Stimulated activated CD4-positive, alpha-beta T cell treated with anti-CD3 and anti-CD28 coated beads, Interleukin-4, amount 100 ng/mL, for 1 hour (primary cell): ENCODE data around the gene WFDC6.
"Not testable (repeated sequence)": the region's sequence is repeated elsewhere in the genome, so short reads cannot be mapped to it uniquely, and the experiment has no call there.

Experiments used
- DNase-seq: peaks from one replicate; pipeline ENCODE4 v3.0.0-alpha.2; 2020

WFDC6 gene

DNA sequence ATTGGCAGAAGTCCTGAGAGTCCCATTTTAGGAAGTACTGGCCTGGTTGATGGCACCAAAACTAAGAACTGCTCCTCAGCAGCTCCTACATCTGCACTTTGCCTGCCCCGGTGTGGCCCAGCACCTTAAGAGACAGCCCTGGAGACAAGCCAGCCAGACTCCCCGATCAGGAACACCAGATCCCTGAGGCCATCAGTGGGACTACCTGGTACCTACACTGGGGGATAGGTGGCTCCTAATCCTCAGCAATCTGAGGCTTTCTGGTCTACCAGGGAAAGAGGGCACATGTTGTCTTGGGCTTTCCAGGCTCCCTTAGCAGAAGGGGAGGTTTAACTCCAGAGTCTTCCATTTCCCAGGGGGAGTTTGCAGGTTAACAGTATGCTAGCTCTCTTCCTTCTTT lies at the start of gene WFDC6:
TSS of gene WFDC6 (minus strand) at position 101 of the 400 bp plus-strand sequence. CDS start at position 26, 75 bp downstream.
- no peak for DNase-seq

DNA sequence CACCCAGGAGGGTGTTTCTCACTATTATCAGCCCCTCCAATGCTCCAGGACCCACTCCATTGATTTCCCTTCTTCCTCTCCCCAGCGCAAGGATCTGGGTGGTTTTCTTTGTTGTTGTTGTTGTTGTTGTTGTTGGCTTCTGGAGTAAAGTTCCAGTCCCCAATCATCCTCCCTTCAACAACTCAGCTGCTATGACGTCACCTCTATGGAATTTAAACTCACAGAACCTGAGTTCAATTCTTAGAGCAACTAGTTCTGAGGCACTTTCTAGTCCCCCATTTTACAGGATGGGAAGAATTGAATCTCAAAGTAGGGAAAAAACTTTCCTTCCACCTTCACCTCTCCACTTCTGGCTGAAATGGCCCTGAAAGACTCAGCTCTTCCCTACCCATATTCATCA lies 49.5 kb upstream of the WFDC6 start:
- DNase-seq = no peak

DNA sequence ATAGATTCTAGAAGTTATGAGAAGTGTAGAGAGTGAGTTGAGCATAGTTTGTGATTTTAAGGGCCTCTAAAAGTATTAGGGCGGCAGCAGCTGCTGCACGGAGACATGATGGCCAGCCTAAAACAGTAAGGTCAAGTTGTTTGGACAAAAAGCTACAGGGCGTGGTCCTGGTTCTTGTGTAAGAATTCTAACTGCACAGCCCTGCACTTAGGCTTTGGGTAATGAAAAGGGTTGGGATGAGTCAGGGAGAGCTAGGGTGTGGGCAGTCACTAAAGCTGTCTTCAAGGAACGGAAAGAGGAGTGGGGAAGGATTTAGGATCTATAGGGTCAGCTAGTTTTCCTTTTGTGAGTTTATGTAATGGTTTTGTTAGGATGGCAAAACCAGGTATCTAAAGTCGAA lies 46.7 kb upstream of the WFDC6 start:
- not testable (repeated sequence) for DNase-seq

DNA sequence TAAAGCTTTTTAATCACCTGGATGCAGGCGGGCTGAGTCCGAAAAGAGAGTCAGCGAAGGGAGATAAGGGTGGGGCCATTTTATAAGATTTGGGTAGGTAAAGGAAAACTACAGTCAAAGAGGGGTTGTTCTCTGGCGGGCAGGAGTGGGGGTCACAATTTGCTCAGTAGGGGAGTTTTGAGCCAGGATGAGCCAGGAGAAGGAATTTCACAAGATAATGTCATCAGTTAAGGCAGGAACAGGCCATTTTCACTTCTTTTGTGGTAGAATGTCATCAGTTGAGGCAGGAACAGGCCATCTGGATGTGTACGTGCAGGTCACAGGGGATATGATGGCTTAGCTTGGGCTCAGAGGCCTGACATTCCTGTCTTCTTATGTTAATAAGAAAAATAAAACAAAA lies 45.0 kb upstream of the WFDC6 start:
- not testable (repeated sequence) for DNase-seq

DNA sequence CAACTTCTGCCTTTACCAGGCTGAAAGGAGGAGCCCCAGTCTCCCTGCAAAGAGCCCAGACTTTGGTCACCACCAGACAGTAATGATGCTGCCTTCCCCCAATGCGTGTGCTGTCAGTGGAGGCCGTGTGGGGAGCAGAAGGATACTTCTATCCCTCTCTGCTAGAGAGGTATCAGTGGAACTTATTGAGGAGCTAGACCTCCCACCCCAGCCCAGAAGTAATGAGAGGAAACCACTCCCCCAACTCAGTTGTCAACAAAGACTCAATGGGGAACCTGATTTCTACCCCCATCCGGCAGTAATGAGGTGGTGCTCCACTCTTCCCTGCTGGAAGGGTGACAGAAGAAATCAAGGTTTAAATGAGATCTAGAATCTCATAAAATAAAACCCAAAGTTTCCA lies 44.2 kb upstream of the WFDC6 start:
- DNase-seq = no peak

DNA sequence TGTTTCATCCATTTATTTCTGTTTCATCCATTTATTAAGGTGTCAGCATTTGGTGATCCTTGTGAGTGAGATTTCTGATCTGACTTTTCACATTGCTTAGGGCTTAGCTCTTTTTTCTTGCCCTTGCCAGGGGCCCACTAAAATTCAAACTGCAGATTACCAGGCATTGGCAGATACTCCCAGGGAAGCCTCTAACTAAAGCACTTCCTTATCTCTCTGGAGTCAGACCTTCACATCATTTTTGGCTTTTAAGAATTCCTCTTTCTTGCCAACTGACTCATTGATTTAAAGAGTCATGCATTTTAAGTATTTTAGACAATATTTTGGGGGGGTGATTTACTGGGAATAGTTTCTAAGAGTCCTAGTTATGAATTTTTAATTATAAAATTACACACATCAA lies 42.4 kb upstream of the WFDC6 start:
- no peak for DNase-seq

DNA sequence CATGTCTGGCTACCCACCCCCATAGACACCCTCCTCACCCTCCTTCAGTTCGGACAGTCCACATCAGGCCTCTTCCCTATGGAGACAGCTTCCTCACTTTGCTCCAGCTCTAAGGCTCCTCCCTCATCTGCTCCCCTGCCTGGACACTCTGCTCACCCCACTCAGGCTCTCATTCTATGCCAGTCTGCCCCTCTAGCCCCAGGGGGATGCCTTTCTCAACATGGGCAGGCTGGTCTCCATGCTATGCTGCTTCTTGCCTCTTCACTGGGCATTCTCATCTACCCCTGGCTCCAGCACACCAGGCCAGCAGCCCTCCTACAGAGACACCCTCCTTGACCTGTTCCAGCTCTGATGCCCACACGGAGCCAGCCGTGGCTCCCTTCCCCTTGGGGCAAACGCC lies 39.9 kb upstream of the WFDC6 start, which contains the start of gene WFDC8:
TSS of gene WFDC8 (minus strand) at position 101 of the 400 bp plus-strand sequence. CDS start at position 64, 37 bp downstream.
- DNase-seq = no peak

DNA sequence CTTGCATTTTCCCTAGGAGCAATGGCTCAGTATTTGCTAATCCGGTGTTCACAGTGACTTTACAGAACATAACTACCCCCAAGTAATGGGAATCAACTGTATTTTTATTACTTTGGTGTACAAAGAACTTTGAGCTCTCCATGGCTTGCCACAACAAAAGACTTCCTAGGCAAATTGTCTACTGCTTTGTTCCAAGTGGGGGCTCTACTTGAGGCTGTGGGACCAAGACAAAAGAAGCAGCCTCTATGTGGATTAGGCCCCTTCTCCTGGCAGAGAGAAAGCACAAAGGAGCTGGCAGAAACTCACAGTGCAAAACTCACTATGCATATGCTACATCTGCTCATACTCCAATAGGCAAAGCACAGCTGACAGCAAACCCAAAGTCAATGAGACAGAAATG lies 38.9 kb upstream of the WFDC6 start:
- DNase-seq = no peak

DNA sequence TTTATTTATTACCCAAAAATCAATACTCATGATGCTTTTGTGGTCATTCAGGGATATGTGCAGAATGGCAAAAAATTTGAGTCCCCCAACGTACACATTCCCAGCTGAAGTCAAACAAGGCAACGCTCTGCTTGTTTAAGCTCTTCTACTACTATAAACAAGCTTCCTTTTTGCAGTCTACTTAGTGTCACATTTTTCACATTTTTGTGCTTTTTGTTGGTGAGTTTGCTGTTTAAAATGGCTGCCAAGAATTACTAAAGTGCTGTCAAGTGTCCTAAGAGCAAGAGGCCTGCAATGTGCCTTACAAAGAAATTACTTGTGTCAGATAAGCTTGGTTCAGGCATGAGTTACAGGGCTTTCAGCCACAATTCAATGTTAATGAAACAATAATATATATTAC lies 37.7 kb upstream of the WFDC6 start:
- no peak for DNase-seq

DNA sequence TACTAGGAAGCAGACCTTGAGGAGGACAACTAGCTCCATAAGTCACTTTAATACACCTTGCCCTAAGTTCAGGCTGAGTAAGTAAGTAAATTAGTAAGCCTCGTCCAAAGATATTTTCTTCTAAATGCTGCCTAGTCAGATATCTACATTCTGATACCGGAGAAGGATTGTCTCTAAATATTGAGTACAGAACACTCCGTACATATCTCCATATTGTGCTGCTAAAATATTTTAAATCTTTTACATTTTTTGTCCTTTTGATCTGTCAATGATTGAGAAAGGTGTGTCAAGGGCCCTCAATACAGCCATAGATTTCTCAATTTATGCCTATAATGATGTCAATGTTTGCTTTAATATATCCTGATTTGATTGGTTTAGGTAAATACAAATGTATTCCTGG lies 36.6 kb upstream of the WFDC6 start:
- no peak for DNase-seq

DNA sequence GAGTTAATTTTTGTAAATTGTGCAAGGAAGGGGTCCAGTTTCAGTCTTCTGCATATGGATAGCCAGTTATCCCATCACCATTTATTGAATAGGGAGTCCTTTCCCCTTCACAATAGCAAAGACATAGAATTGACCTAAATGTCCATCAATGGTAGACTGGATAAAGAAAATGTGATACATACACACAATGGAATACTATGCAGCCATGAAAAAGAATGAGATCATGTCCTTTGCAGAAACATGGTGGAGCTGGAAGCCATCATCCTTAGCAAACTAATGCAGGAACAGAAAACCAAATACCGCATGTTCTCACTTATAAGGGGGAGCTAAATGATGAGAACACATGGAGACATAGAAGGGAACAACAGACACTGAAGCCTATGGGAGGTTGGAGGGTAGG lies 30.4 kb upstream of the WFDC6 start:
- not testable (repeated sequence) for DNase-seq

DNA sequence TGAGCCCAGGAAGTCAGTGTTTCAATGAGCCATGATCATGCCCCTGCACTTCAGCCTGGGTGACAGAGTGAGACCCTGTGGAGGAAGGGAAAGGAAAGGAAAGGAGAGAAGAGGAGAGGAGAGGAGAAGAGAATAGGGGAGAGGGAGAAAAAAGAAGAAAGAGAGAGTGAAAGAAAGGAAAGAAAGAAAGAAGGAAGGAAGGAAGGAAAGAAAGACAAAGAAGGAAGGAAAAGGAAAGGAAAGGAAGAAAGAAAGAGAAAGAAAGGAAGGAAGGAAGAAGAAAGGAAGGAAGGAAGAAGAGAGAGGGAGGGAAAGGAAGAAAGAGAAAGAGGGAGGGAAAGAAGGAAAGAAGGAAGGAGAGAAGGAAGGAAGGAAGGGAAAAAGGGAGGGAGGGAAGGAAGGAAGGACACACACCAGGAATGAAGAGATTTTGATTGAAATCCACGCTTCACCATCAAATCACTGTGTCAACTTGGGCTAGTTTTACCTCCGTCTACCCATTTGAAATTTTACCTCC lies 25.5 kb upstream of the WFDC6 start:
- DNase-seq = no peak

DNA sequence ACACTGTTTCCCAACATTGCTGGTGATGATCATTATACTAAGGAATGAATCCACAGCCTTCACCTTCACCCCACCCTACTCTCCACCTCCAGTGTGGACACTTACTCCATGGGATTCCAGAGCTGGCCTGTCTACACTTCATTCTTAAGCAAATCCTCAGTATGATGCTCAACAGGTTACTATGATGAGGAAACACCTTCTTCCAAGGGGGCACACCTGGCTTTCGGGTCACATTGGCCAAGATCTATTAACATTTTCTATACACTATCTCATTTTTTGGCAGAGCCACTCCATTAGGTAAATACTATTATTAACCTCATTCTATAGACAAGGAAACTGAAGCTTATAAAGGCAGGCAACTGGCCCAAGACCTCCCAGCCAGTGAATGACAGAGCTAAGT lies 15.9 kb upstream of the WFDC6 start:
- DNase-seq = no peak

DNA sequence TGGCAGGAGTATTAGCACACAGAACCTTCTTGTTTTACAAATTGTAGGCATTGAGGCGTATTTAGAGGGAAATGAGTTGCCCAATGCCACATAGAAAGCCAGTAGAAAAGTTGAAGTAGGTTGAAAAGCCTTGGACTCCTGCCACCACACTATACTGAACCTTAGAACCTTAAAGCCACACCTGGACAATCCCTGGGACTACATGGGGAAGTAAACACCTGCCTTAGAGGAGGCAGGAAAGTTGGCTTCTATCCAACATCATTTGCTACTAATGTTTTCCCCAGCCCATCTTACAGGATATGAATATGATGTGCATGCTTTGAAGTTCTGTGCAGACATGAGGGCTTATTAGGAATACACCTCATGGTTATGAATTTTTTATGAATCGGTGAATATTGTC lies 13.2 kb upstream of the WFDC6 start:
- no peak for DNase-seq

DNA sequence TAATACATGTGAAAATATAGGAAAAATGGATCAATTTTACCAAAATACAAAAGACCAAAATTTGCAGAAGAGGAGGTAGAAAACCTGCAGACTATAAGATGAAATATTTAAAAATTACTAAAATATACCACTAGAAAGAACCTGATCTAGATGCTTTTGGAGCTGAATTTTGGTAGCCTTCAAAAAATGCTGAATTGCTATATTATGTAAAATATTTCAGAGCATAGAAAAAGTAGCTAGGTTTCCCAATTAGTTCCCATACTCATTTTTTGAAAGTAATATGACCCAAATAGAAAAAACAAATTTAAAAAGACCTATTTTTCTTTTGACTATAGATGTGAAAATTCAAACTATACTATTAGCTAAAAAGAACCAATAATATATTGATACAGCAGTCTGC lies 11.5 kb upstream of the WFDC6 start:
- no peak for DNase-seq

DNA sequence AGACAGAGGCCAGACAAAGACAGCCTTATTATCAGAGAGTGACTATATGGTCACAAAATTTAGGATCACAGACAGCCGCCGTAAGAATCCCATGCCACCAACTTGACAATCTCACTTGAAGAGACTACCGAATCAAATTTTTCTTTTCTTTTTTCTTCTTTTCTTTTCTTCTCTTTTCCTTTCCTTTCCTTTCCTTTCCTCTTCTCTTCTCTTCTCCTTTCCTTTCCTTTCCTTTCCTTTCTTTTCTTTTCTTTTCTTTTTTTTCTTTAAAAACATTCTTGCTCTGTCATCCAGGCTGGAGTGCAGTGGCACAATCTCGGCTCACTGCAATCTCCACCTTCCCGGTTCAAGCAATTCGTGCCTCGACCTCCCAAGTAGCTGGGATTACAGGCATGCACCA lies 9.1 kb upstream of the WFDC6 start:
- no peak for DNase-seq

DNA sequence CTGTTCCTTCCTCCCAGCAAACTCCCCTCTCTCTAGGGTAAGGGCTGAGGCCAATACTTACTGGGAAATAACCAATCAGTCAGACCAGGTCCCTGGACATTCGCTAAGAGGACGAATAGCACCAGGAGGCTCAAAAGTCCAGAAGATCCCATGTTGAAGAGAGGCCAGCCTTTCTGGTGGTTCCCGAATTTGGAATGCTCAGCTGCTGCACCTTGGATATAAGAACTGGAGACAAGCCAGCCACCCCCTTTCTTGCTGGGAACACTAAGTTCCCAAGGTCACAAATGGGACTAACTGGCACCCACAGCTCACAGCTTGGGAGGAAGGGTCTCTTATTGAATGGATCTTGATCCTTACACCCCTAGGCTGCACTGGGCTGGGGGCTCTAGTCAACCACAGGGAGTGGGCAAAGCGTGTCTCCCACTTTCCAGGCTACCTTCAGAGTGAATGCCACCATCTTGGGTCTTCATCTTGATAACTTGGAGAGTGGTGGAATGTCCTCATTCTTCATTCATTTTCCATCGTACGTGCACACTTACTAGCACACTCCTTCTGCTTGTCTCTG lies 8.0 kb upstream of the WFDC6 start, which contains the start of gene EPPIN:
TSS of gene EPPIN (minus strand) at position 196 of the 565 bp plus-strand sequence. CDS start at position 152, 44 bp downstream.
- no peak for DNase-seq

DNA sequence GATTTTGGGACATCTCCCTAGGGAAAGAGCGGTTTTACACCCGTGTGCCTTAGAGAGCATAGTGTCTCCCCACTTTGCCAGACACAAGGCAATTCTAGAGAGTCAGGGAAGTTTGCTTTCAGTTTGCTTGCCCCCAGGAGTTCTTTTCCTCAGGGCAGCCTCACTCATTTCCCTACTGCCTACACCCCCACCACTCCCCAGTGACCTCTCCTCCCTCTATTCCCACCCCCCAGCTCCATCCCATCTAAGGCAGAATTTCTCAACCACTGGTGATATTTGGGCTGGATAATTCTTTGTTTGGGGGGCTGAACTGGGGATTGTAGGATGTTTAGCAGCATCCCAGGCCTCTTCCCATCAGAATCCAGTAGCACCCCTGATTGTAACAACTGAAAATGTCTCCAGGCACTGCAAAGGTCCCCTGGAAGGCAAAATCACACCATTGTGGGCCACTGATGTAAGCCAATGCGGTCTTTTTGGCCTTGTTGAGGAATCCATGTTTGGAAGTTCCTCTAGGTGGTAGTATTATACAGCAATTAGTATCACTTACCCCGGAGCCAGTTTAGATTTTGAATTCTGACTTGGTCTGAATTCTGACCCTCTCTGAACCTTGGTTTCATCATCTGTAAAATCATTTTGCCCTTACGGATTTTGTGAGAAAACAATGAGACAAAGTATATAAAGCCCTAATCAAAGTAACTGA lies 6.6 kb upstream of the WFDC6 start:
- DNase-seq = no peak

DNA sequence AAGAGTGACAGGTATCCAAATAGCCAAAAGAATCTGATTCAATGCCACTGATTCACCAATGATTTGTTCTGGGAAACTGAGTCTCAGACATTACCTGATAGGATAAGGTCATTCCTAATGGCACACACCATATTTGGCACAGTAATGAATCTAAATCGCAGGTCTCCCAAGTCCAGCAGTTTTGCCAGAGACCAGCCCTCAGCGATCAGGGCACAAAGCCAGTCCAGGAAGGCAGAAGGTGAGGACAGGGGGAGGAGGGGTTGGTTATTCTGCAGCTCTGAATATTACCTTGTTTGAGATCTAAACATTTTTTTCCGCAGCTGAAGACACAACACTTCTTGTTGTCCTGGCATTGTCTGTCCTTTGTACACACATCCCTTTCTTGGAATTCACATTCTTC lies 6.1 kb upstream of the WFDC6 start:
- DNase-seq = no peak

DNA sequence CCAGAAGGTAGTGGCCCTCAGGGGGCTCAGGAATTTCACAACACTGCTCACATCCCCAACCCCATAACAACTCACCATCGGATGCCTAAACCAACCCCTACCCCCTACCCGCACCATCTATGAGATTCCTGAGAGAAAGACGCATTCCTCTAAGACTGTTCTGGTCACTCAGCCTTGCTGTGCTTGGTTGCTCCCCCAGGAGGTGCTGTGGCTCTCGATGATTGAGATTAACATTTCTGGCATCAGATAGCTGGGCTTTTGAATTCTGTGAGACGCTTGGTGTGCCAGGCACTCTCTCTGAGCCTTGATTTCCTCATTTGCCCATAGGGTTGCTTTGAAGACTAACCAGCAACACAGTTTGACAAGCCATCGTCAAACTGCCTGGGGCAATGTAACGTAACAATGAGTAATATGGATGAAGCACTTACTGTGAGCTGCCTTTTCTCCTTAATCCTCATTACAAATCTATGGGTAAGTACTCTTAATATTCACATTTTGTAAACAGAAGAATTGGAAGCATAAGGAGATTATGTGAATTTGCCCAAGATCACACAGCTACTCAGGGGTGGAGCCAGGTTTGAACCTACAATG lies 978 bp downstream of the WFDC6 start:
- DNase-seq = no peak

DNA sequence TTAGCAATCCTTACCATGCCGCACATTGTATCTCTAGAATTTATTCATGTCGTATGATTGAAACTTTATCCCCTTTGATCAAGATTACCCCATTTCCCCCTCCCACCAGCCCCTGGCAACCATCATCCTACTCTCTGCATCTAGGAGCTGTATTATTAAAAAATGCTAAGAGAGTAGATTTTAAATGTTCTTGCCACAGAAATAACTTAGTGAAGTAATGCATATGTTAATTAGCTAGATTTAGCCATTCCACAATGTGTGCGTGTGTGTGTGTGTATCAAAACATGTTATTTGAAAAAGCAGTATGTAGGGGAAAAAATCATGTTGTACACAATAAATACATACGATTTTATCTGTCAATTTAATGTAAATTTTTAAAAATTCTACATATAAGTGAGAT lies 12.0 kb downstream of the WFDC6 start:
- no peak for DNase-seq

DNA sequence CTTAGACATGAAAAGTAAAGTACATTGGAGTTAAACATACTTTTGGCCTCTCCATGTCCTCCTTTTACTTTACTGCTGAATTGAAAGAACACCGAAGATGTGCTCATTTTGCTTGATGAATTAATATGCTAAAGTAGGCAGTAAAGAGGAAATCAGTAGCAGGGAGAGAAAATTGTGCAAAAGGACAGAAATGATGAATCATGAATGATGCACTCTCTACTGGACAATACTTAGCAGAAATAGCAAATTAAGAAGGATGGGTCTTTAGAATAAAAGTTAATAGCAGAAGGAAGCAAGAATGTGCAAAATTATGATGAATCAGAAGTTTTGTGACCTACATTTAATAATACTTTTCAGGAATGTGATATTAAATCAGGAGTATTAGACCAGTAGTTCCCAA lies 15.5 kb downstream of the WFDC6 start:
- DNase-seq = no peak

DNA sequence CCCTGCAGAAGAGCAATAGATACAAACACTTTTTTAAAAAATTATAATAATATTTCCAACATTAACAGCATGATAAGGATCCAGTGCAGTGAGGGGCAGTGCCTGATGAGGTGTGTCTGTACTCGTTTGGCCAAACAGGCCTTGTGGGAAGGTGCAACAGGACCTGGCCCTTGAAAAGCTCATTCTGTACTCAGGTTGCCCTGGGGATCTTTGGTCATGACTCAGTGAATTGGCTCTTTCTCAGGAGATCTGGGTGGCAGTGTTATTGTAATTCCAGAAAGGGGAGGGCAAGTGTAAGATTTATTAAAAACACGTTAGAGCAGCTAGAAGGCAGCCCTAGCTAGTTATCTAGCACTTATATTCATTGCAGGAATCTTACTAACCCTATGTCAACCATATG lies 21.0 kb downstream of the WFDC6 start:
- DNase-seq = no peak
